ENCODE data around the gene ITPK1. TPM values are rescaled to one million over a fixed set of nuclear protein-coding genes. Genes with fewer than 3 reads are reported as not detected.

ITPK1 gene
- total RNA-seq, 3 donors from 2014 or later: 27.8 to 91.7 (median 42.9) TPM

DNA sequence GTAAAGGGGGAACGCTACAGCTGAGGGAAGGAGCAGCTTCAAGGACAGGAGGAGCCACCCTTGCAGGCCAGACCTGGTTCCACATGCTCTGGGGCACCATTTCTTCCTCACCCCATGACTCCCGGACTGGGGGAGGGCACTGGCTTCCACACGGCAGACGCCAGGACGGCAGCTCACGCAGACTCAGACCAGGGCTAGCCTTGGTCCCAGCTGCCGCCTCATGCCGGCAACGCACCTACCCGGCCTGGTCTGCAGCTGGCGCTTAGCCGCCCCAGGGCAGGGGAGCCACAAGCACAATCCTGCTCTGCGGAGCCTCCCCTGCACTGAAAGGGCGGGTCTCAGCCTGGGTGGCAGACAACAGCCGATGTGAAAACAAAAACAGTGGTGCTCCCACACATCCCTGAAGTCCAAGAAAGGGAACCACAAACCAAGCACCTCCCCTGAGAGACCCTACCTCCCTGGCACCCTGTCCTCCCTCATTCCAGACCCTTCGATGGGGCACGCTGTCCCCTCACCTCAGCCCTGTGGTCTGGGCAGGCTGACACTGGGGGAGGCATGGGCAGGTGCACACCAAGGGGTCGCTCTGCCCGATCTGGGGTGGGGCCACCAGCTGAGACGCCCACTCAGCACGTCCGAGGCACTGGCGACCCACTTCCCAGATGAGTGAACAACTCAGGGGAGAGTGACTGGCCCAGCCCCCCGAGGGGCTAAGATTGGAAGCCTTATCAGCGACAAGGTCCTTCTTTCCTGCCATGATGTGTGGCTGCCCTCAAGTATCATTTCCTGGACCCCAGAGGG lies 127.8 kb downstream of the ITPK1 start:
- no peak for DNase-seq (ENCODE audit: low spot score in 2 of 2)
- Histone ChIP-seq H3K27me3 (no peaks in the 10 kb centered on the region), H3K4me3 (no peak overlapping the region), H3K9me3 (no peaks in the 10 kb centered on the region), H3K4me1 (peaks cover 7 to 8% of the 10 kb centered on the region in 2 donors), H3K36me3 (no peaks in the 10 kb centered on the region), H3K27ac (no peak overlapping the region)
- TF ChIP-seq POLR2A (IDR thresholded peaks at IDR 0.05) (no peak), POLR2AphosphoS5 (IDR thresholded peaks at IDR 0.05) (no peak)
- TF ChIP-seq, protein P1, sequence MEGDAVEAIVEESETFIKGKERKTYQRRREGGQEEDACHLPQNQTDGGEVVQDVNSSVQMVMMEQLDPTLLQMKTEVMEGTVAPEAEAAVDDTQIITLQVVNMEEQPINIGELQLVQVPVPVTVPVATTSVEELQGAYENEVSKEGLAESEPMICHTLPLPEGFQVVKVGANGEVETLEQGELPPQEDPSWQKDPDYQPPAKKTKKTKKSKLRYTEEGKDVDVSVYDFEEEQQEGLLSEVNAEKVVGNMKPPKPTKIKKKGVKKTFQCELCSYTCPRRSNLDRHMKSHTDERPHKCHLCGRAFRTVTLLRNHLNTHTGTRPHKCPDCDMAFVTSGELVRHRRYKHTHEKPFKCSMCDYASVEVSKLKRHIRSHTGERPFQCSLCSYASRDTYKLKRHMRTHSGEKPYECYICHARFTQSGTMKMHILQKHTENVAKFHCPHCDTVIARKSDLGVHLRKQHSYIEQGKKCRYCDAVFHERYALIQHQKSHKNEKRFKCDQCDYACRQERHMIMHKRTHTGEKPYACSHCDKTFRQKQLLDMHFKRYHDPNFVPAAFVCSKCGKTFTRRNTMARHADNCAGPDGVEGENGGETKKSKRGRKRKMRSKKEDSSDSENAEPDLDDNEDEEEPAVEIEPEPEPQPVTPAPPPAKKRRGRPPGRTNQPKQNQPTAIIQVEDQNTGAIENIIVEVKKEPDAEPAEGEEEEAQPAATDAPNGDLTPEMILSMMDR (IDR thresholded peaks at IDR 0.05): no peak
- intact Hi-C loops (cut with DNase I; ENCODE audit: low total_unique reads): no loop called here

DNA sequence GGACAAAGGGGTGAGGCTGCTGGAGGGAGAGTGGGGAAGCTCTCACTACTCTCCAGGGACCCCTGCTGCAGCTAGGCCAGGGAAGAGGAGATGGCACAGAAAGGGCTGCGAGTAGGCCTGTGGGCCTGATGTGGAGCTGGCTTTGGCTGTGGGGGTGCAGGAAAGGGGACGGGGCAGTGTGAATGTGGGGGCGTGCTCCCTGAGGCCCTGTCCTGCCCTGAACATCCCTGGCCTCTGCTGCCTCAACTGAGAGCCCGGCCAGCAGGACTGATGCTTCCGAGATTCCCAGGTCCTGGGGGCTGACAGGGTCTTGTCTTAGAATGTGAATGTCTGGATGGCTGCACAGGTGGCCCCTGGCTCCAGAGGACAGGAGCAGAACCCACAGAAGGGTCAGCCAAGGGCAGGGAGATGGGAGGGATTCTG lies 128.6 kb downstream of the ITPK1 start:
- peaks cover 7 to 8% of the 10 kb centered on the region in 2 donors for H3K4me1 ChIP-seq
- H3K27ac ChIP-seq: no peak overlapping the region
- intact Hi-C loops (cut with DNase I; ENCODE audit: low total_unique reads): no loop called here

DNA sequence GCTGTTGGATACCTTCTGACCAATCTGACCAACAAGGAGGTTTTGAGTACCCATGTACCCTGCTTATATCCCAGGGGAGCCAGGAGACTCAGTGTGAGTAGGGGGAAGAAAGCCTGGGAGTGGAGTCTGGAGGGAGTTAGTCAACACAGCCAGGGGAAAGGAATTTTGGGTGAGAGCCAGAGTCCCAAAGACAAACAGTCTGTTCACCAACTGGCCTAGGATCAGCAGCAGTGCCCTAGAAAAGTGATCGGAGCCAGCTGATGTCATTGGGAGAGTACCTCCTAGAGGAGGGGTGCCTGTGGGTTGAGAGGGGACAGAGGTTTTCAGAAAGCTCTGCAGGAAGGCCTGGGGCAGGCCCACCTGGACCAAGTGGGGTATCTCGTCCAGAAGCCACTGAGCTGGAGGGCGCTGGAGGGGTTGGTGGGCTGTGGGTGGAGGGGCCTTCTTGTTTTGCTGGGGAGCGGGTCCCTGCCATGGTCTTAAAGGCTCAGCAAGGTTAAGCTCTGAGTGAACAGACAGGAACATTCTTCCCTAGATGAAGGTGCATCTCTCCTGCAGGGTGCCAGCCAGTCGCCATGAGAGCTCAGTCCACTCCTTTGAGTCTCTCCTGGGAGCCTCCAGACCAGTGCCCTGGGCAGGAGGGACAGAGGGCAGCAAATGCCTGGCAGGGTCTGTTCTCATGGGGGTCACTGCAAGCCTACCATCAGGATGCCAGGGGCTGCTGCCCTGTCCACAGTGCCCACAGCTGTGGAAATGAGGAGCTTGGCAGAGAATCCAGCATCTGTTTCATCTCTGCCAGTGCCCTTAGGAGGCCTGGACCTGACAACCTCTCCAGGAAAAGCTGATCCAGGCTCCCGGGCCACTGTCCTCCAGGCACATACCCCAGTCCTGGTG lies 129.2 kb downstream of the ITPK1 start:
- intact Hi-C loops (cut with DNase I; ENCODE audit: low total_unique reads): no loop called here
- no peak for DNase-seq (ENCODE audit: low spot score in 2 of 2)
- Histone ChIP-seq H3K27me3 (no peaks in the 10 kb centered on the region), H3K9me3 (no peaks in the 10 kb centered on the region), H3K4me3 (no peak overlapping the region), H3K36me3 (no peaks in the 10 kb centered on the region), H3K27ac (no peak overlapping the region), H3K4me1 (peaks cover 7 to 8% of the 10 kb centered on the region in 2 donors)
- TF ChIP-seq POLR2A (IDR thresholded peaks at IDR 0.05): no peak
- TF ChIP-seq, protein P1 (IDR thresholded peaks at IDR 0.05): no peak
- no peak for TF ChIP-seq POLR2AphosphoS5 (IDR thresholded peaks at IDR 0.05)

More for the DNA sequence above, 128.6 kb downstream of the ITPK1 start:
- Histone ChIP-seq H3K36me3 (no peaks in the 10 kb centered on the region), H3K4me3 (no peak overlapping the region), H3K9me3 (no peaks in the 10 kb centered on the region), H3K27me3 (no peaks in the 10 kb centered on the region)
- TF ChIP-seq POLR2A (IDR thresholded peaks at IDR 0.05) (no peak), POLR2AphosphoS5 (IDR thresholded peaks at IDR 0.05) (no peak)
- TF ChIP-seq, protein P1 (IDR thresholded peaks at IDR 0.05): no peak
- no peak for DNase-seq (ENCODE audit: low spot score in 2 of 2)

DNA sequence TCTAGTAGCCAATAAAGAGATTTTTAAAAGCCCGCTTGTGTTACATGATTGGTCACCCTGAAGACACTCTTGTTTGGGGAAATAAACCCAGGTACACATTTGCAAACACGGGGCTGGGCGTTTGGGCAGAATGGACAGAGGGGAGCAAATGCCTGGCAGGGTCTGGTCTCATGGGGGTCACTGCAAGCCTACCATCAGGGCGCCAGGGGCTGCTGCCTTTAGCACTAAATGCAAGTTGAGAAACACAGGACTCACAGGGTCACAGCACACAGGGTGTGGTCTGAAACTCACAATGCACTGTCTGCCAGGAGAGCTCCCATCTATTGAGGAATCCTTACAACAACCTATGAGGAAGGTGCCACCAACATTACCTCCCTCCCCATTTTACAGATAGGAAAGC lies 130.2 kb downstream of the ITPK1 start:
- H3K4me1 ChIP-seq: peaks cover 7 to 8% of the 10 kb centered on the region in 2 donors
- no peaks in the 10 kb centered on the region for H3K9me3 ChIP-seq
- no peak overlapping the region for H3K4me3 ChIP-seq
- H3K27ac ChIP-seq: no peak overlapping the region
- intact Hi-C loops (cut with DNase I; ENCODE audit: low total_unique reads): no loop called here
- TF ChIP-seq POLR2AphosphoS5 (IDR thresholded peaks at IDR 0.05) (no peak), POLR2A (IDR thresholded peaks at IDR 0.05) (no peak)
- TF ChIP-seq, protein P1 (IDR thresholded peaks at IDR 0.05): no peak
- H3K36me3 ChIP-seq: no peaks in the 10 kb centered on the region
- no peaks in the 10 kb centered on the region for H3K27me3 ChIP-seq
- no peak for DNase-seq (ENCODE audit: low spot score in 2 of 2)

Data from breast epithelium (tissue), 4 donors.